SU-DHL-6 (cell line): ENCODE results near the gene CHIA.

Experiments
- EZH2phosphoT487 ChIP-seq: fragments of 200-600 bp; sonication (generic), shearing (Covaris generic); conservative IDR thresholded peaks from 2 replicates; pipeline ENCODE4 v1.6.1; 2018; ENCODE audit warnings: mild to moderate bottlenecking, antibody characterized with exemption, low read length, moderate library complexity, mixed read lengths
- TF ChIP-seq, protein P1 (sequence below): fragments of 200-600 bp; sonication (generic); IDR thresholded peaks from one replicate; pipeline ENCODE4 v1.5.1; 2017; ENCODE audit warnings: antibody characterized with exemption, mild to moderate bottlenecking, low read length, moderate library complexity; ENCODE audit not compliant: insufficient read depth, poor library complexity, severe bottlenecking

DNA sequence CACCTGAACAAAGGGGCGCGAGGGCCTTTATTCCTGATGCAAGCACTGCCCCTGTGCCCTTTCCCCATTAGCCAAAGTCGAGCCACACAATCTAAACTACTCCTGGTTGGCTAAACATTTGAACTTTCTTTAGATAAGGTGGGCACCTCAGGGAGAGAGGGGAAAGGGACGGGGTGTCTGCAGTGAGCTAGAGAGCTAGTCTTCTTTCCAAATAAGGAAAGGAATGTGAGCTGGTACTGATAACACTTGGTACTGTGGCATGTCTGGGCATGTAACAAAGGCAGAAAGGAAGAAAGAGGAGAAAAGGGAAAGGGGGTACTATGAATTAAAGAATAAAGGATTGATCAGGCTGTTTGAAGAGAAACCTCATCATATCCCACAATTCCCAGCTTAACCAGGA lies 74.0 kb downstream of the CHIA start:
- TF ChIP-seq, protein P1, sequence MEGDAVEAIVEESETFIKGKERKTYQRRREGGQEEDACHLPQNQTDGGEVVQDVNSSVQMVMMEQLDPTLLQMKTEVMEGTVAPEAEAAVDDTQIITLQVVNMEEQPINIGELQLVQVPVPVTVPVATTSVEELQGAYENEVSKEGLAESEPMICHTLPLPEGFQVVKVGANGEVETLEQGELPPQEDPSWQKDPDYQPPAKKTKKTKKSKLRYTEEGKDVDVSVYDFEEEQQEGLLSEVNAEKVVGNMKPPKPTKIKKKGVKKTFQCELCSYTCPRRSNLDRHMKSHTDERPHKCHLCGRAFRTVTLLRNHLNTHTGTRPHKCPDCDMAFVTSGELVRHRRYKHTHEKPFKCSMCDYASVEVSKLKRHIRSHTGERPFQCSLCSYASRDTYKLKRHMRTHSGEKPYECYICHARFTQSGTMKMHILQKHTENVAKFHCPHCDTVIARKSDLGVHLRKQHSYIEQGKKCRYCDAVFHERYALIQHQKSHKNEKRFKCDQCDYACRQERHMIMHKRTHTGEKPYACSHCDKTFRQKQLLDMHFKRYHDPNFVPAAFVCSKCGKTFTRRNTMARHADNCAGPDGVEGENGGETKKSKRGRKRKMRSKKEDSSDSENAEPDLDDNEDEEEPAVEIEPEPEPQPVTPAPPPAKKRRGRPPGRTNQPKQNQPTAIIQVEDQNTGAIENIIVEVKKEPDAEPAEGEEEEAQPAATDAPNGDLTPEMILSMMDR: no peak
- TF ChIP-seq EZH2phosphoT487: no peak
